PC-9 (cell line): ENCODE measurements around the gene PRDM2. TPM values are rescaled to one million over a fixed set of nuclear protein-coding genes. Genes with fewer than 3 reads are reported as not detected.

Experiments
- BruUV-seq: library from RNA; stranded (reverse); fragments of 400-500 nt; replicated peaks from 2 replicates; lab custom pipeline; 2021; lab: Mats Ljungman, UMichigan
- CTCF ChIA-PET: fragments of 300-600 bp; sonication (Branson Sonifier 250); formaldehyde crosslinking; loops from one replicate; lab custom pipeline; 2022; ENCODE audit warnings: antibody characterized with exemption; lab: Charles Lee
- POLR2A ChIA-PET: fragments of 300-600 bp; sonication (Branson Sonifier 250); formaldehyde crosslinking; loops from one replicate; lab custom pipeline; 2022; ENCODE audit warnings: antibody characterized with exemption; ENCODE audit not compliant: unreplicated experiment; lab: Charles Lee
- DNase-seq, 2 experiments: peaks; one replicate each; pipeline versions ENCODE4 v3.0.0 to v3.0.0-alpha.2; 2015 to 2022; ENCODE audit warnings: mixed read lengths in 1 of 2
- H2AFZ ChIP-seq: fragments of 200-600 bp; sonication (generic); 2 replicates; pipeline ENCODE4 v1.8.1; 2017; ENCODE audit warnings: antibody characterized with exemption
- H3F3A ChIP-seq: fragments of 200-600 bp; sonication (generic); 2 replicates; pipeline ENCODE4 v1.8.1; 2017; ENCODE audit warnings: antibody characterized with exemption, mild to moderate bottlenecking, low read depth; ENCODE audit not compliant: insufficient read depth
- H3K27ac ChIP-seq: fragments of 200-600 bp; sonication (generic); 2 replicates; pipeline ENCODE4 v1.6.1; 2016; ENCODE audit warnings: mixed run types
- H3K27me3 ChIP-seq: fragments of 200-600 bp; sonication (generic); 2 replicates; pipeline ENCODE4 v1.6.1; 2016; ENCODE audit warnings: low read depth, mixed run types; ENCODE audit not compliant: insufficient read depth
- H3K36me3 ChIP-seq: fragments of 200-600 bp; sonication (generic); 2 replicates; pipeline ENCODE4 v1.6.1; 2016; ENCODE audit warnings: low read depth, mixed run types
- H3K4me1 ChIP-seq: fragments of 200-600 bp; sonication (generic); replicated peaks from 2 replicates; pipeline ENCODE4 v1.6.1; 2016; ENCODE audit warnings: mixed run types; ENCODE audit not compliant: insufficient read depth
- H3K4me2 ChIP-seq: fragments of 200-600 bp; sonication (generic); 2 replicates; pipeline ENCODE4 v1.6.1; 2017; ENCODE audit warnings: mixed run types
- H3K4me3 ChIP-seq: fragments of 200-600 bp; sonication (generic); 2 replicates; pipeline ENCODE4 v1.6.1; 2016; ENCODE audit warnings: mixed run types
- H3K79me2 ChIP-seq: fragments of 200-600 bp; sonication (generic); 2 replicates; pipeline ENCODE4 v1.6.1; 2017; ENCODE audit warnings: low read depth, mixed run types
- H3K9me2 ChIP-seq: fragments of 200-600 bp; sonication (generic); 2 replicates; pipeline ENCODE4 v1.8.1; 2017; ENCODE audit warnings: mild to moderate bottlenecking; ENCODE audit not compliant: insufficient read depth
- H3K9me3 ChIP-seq: fragments of 200-600 bp; sonication (generic); 2 replicates; pipeline ENCODE4 v1.8.1; 2016; ENCODE audit warnings: low read depth; ENCODE audit not compliant: insufficient read depth
- H4K20me1 ChIP-seq: fragments of 200-600 bp; sonication (generic); 2 replicates; pipeline ENCODE4 v1.8.1; 2017; ENCODE audit not compliant: insufficient read depth
- CTCF ChIP-seq: fragments of 200-600 bp; sonication (generic); conservative IDR thresholded peaks from 2 replicates; pipeline ENCODE4 v1.6.1; 2017; ENCODE audit warnings: mixed run types, antibody characterized with exemption, mild to moderate bottlenecking, moderate library complexity
- EZH2 ChIP-seq: fragments of 200-600 bp; sonication (generic); IDR thresholded peaks from 2 replicates; pipeline ENCODE4 v1.8.0; 2017; ENCODE audit warnings: antibody characterized with exemption, low read depth
- intact Hi-C: fragments of 100-400 bp; cut with micrococcal nuclease; formaldehyde crosslinking; loops from one replicate; pipeline ENCODE4 v1.10.0; 2022; ENCODE audit not compliant: unreplicated experiment
- total RNA-seq: library from RNA; stranded (reverse); gene quantifications from 2 replicates; pipeline ENCODE4 v1.2.3, GENCODE V29; 2021

PRDM2 gene
- total RNA-seq, 1 experiment from 2014 or later, result 32.1 TPM

DNA sequence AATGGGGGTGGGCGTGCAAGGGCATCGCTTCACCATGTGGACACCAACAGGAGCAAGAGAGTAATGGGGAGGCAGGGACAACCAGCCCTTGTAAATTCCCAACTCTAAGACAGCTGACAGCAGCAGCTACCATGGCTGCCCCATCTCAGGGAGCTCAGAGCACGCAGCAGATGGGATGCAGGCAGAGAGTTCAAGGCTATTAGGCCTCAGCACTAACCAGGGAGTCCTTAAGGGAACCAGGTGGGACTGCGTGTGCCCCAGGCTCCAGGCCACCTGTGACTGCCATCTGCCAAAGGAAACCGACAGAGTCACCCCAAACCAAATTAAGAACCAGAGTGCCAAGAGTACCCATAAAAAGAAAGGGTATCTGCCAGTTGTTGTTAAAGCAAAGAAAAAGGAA is 33.7 kb upstream of the PRDM2 start:
- no peak overlapping the region for H3K4me2 ChIP-seq
- no peaks in the 10 kb centered on the region for H3K79me2 ChIP-seq
- ChIA-PET CTCF (no interaction called here), POLR2A (no interaction called here)
- H3K36me3 ChIP-seq, result no peaks in the 10 kb centered on the region
- peaks cover 13% of the 10 kb centered on the region; the same call in 1 of the 2 replicates for H3K27me3 ChIP-seq
- no TSS peak for BruUV-seq
- no peaks in the 10 kb centered on the region for H4K20me1 ChIP-seq
- no peak overlapping the region for H3K4me3 ChIP-seq
- H3K9me2 ChIP-seq, result no peaks in the 10 kb centered on the region
- H3K9me3 ChIP-seq, result no peaks in the 10 kb centered on the region
- no peak for DNase-seq
- no peak for TF ChIP-seq CTCF
- TF ChIP-seq EZH2, result no peak
- H3F3A ChIP-seq, result no peaks in the 10 kb centered on the region
- H3K27ac ChIP-seq, result no peak overlapping the region
- no peaks in the 10 kb centered on the region for H3K4me1 ChIP-seq
- intact Hi-C loops, result loop anchor here (5.0 kb wide), 1 partner anchor 146 kb away; no protein-coding TSS in a partner anchor
- no peak overlapping the region for H2AFZ ChIP-seq

- DNase-seq, result no peak
Measured at GRCh38 chr1:13667691-13668090, 32.3 kb upstream of the PRDM2 start.

DNA sequence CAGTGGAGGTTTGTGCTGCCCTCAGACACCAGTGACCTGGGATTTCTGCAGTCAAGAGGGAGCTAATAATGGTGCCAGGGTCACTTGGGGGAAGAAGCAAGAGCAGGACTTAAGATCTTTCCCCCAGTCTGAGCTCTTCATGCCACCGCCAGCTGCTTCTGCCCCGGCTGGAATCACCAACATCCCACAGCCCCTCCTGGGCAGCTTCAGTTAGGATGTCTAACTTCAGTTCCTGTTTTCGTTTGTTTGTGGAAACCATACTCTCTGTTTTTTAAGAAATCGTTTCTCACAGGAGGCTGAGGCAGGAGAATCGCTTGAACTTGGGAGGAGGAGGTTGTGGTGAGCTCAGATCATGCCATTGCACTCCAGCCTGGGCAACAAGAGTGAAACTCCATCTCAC is 25.6 kb upstream of the PRDM2 start:
- ChIA-PET CTCF (no interaction called here), POLR2A (no interaction called here)
- no peak overlapping the region for H3K4me3 ChIP-seq
- no peak for DNase-seq
- no peaks in the 10 kb centered on the region for H3K9me3 ChIP-seq
- H2AFZ ChIP-seq, result no peak overlapping the region
- intact Hi-C loops, result no loop called here
- no TSS peak for BruUV-seq
- no peak for TF ChIP-seq CTCF
- no peak for TF ChIP-seq EZH2
- no peaks in the 10 kb centered on the region for H3F3A ChIP-seq
- H3K27ac ChIP-seq, result no peak overlapping the region
- H3K4me1 ChIP-seq, result no peaks in the 10 kb centered on the region
- no peaks in the 10 kb centered on the region for H4K20me1 ChIP-seq
- H3K27me3 ChIP-seq, result no peaks in the 10 kb centered on the region; the same call in 1 of the 2 replicates
- no peak overlapping the region for H3K4me2 ChIP-seq
- no peaks in the 10 kb centered on the region for H3K9me2 ChIP-seq
- H3K36me3 ChIP-seq, result no peaks in the 10 kb centered on the region
- H3K79me2 ChIP-seq, result no peaks in the 10 kb centered on the region

More at GRCh38 chr1:13667691-13668090, 32.3 kb upstream of the PRDM2 start:
- intact Hi-C loops, result loop anchor here (5.0 kb wide), 1 partner anchor 145 kb away; no protein-coding TSS in a partner anchor
- Histone ChIP-seq H3K4me3 (no peak overlapping the region), H3K36me3 (no peaks in the 10 kb centered on the region), H4K20me1 (no peaks in the 10 kb centered on the region), H3K27me3 (peaks cover 7% of the 10 kb centered on the region; the same call in 1 of the 2 replicates), H3K4me1 (no peaks in the 10 kb centered on the region), H3F3A (no peaks in the 10 kb centered on the region), H3K27ac (no peak overlapping the region), H3K4me2 (no peak overlapping the region), H2AFZ (no peak overlapping the region), H3K9me3 (no peaks in the 10 kb centered on the region), H3K79me2 (no peaks in the 10 kb centered on the region), H3K9me2 (no peaks in the 10 kb centered on the region)
- TF ChIP-seq EZH2 (no peak), CTCF (no peak)
- CTCF ChIA-PET, result no interaction called here
- BruUV-seq, result no TSS peak
- POLR2A ChIA-PET, result interaction anchor here (0.7 kb wide), 1 partner anchor 279 kb away, joined by 6 read pairs; no protein-coding TSS in a partner anchor
